ENCODE measurements around the gene FNDC5.
A peak's percentile ranks its signal among the peaks of the same experiment; 100 is the strongest.

Gene FNDC5

DNA sequence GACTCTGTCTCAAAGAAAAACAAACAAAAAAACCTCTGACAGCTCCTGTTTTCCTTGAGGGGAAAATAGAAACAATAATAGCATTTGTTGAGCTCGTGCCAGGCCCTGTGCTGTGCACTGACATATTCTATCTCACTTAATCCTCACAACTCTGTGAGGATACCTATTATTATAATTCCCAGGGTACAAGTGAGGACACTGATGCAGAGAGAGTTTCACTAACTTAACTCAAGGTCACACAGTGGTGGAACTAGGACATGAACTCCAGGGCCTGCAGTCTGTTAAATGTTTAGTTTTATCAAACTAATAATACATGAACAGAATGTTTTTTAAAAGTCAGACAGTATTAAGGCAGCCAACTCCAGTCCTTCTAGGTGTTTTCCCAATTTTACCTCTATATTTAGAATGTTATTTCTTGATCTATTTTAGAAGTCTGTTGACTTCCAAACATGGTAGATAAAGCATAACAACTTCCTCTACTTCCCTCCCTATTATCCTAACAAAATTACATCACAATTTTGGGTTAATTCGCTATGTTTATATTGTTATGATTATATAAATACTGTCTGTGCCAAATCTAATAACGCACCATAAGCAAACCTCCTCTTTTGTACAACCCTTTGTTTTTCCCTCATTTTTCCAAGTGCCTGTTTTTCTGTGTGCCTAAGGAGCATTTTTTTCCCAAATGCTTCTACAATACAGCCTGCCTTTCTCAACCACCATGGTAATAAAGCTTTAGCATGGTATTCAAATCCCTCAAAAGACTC is 4.9 kb downstream of the FNDC5 start:
- Histone ChIP-seq H3K27ac (ENCODE audit: insufficient read depth, low read depth, low read length, poor library complexity, severe bottlenecking) (peak overlapping the region; percentile 40), H3K9me3 (ENCODE audit: control insufficient read depth, low read length) (no peaks in the 10 kb centered on the region), H3K4me3 (ENCODE audit: insufficient read depth, low read depth, low read length) (no peak overlapping the region), H3K4me1 (ENCODE audit: control insufficient read depth, insufficient read depth, low read length) (peaks cover 20% of the 10 kb centered on the region), H3K27me3 (ENCODE audit: control insufficient read depth, insufficient read depth, low read length, poor library complexity, severe bottlenecking) (peaks cover 11% of the 10 kb centered on the region), H3K36me3 (ENCODE audit: control insufficient read depth, insufficient read depth, low read length) (peaks cover 10% of the 10 kb centered on the region)
- WGBS, 2 experiments: 94 to 98% methylated on average over 2 of the region's 3 CpGs

DNA sequence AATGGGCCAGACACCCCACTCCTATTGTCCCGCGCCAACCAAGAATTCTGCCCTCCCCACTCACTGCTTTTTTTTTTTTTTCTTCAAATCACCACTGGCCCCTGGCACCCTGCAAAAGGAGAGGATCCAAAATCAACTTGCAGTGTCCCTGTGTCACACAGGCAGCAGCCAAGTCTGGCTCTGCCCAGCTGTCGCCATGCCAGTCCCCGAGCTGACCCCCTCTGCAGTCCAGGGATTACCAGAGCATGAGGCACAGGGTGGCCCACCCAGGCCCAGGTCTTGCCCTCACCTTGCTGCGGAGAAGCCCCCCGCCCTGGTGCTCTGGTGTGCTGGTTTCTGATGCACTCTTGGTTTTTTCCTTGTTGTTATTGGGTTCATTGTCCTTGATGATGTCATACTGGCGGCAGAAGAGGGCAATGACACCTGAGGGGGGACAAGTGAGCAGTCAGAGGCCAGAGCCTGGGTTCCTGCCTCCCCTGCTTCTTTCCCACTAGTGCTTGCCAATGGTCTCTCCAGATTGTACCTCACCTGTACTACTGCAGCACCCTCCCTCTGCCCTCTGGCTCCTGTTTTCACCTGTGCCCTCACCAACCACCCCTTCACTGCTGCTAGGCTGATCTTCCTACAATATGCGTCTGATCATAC is 6.2 kb downstream of the FNDC5 start:
- peak overlapping the region; percentile 20 for H3K27ac ChIP-seq (ENCODE audit: insufficient read depth, low read depth, low read length, poor library complexity, severe bottlenecking)
- H3K4me1 ChIP-seq (ENCODE audit: control insufficient read depth, insufficient read depth, low read length): peaks cover 11% of the 10 kb centered on the region
- H3K36me3 ChIP-seq (ENCODE audit: control insufficient read depth, insufficient read depth, low read length): peaks cover 10% of the 10 kb centered on the region
- H3K4me3 ChIP-seq (ENCODE audit: insufficient read depth, low read depth, low read length): no peak overlapping the region
- WGBS, 2 experiments: 92 to 96% methylated on average over 8 of the region's 8 CpGs
- peaks cover 2% of the 10 kb centered on the region for H3K27me3 ChIP-seq (ENCODE audit: control insufficient read depth, insufficient read depth, low read length, poor library complexity, severe bottlenecking)
- H3K9me3 ChIP-seq (ENCODE audit: control insufficient read depth, low read length): no peaks in the 10 kb centered on the region

DNA sequence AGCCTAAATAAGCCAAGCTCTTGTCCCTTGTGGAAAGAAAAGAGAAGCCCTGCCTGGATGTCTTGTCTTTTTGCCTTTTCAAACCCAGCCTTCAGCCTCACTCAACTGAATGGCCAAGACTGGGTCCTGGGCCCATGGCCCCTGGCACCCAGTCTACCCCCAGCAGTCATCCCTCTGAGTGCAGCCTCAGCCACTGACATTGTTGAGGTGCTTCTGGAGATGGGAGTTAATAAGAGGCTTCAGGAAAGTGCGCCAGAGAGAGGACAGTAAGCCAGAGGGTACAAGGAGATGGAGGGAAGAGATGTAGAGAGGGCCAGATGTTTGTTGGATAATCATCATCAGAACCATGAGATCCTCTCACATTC is 6.8 kb downstream of the FNDC5 start:
- Histone ChIP-seq H3K4me1 (ENCODE audit: control insufficient read depth, insufficient read depth, low read length) (peaks cover 11% of the 10 kb centered on the region), H3K9me3 (ENCODE audit: control insufficient read depth, low read length) (no peaks in the 10 kb centered on the region), H3K27ac (ENCODE audit: insufficient read depth, low read depth, low read length, poor library complexity, severe bottlenecking) (no peak overlapping the region), H3K36me3 (ENCODE audit: control insufficient read depth, insufficient read depth, low read length) (peaks cover 10% of the 10 kb centered on the region), H3K27me3 (ENCODE audit: control insufficient read depth, insufficient read depth, low read length, poor library complexity, severe bottlenecking) (no peaks in the 10 kb centered on the region), H3K4me3 (ENCODE audit: insufficient read depth, low read depth, low read length) (no peak overlapping the region)
- WGBS, 2 experiments: 94 to 100% methylated on average over 1 of the region's 1 CpG

DNA sequence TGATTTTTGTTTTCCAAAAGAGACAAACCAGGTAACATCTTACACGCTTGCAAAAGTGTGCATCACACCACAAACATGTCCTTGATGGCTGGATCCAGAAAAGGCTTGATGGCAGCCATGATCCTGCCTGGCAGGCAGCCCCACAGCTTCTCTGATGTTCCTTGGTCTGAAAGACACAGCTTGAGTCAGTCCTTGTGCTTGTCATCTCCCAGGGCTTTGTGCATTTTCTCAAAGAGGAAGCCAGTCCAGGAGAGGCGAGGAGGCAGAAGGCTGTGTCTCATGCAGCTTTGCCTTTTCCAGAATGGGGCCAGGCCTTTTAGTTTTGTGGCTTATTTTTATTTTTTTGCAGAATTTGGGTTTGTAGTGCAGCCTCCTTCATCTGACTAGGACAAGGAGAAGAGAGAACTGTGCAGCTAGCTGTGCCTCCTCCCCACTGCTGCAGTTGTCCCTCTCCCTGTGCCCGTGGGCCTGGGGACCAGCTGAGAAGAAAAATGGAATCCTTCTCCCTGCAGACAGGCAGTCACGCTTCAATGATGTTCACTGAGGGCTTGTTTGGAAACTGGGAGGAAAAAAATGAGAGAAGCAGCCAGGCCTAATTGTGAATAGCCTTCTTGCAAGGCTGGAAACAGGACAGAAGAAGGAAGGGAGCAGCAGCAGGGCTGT is 7.4 kb downstream of the FNDC5 start:
- no peaks in the 10 kb centered on the region for H3K9me3 ChIP-seq (ENCODE audit: control insufficient read depth, low read length)
- H3K36me3 ChIP-seq (ENCODE audit: control insufficient read depth, insufficient read depth, low read length): peaks cover 10% of the 10 kb centered on the region
- 78 to 86% methylated on average over 4 of the region's 4 CpGs for WGBS, 2 experiments
- H3K27me3 ChIP-seq (ENCODE audit: control insufficient read depth, insufficient read depth, low read length, poor library complexity, severe bottlenecking): no peaks in the 10 kb centered on the region
- no peak overlapping the region for H3K27ac ChIP-seq (ENCODE audit: insufficient read depth, low read depth, low read length, poor library complexity, severe bottlenecking)
- H3K4me3 ChIP-seq (ENCODE audit: insufficient read depth, low read depth, low read length): no peak overlapping the region
- H3K4me1 ChIP-seq (ENCODE audit: control insufficient read depth, insufficient read depth, low read length): peaks cover 11% of the 10 kb centered on the region

DNA sequence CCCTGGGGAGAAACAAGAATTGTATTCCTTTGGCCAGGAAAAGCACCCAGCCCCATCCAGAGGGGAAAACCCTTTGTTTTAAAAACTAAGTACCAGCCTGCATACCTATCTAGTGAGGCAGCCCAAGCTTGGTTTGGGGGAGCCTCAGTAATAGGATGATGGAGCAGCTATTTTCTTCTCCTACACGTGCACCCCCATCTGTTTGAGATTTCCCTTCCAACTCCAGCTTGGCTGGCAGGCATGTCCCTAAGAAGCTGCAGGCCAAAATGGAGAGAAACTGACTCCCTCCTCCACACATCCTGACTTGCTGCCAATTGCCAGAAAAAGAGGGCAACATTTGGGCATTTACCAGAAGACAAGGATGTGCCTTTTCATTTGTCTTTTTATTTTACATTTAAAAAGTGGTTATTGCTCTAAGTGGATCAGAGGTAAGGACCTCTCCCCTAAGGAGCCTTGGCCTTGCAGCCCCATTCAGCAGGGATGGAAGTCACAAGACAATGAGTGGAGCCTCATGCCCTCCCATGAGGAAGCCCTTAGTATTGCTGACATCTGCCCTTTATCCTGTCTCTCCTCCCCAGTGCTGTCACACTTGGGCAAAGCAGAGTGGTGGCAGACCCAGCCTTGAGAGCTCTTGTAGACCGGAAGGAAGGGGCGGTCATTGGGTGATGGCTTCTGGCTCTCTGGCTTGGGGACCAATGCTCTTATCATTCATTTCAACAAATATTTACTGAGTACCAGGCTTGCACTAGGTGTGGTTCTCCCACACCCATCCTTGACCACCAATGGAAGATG is 8.6 kb downstream of the FNDC5 start:
- WGBS, 2 experiments: 86 to 89% methylated on average over 3 of the region's 3 CpGs
- peaks cover 10% of the 10 kb centered on the region for H3K36me3 ChIP-seq (ENCODE audit: control insufficient read depth, insufficient read depth, low read length)
- no peaks in the 10 kb centered on the region for H3K9me3 ChIP-seq (ENCODE audit: control insufficient read depth, low read length)

GRCh38 chr1:32860566-32860965 is 10.1 kb downstream of the FNDC5 start:
- no peaks in the 10 kb centered on the region for H3K27me3 ChIP-seq (ENCODE audit: control insufficient read depth, insufficient read depth, low read length, poor library complexity, severe bottlenecking)
- H3K36me3 ChIP-seq (ENCODE audit: control insufficient read depth, insufficient read depth, low read length): peaks cover 10% of the 10 kb centered on the region
- H3K4me3 ChIP-seq (ENCODE audit: insufficient read depth, low read depth, low read length): no peak overlapping the region
- no peaks in the 10 kb centered on the region for H3K9me3 ChIP-seq (ENCODE audit: control insufficient read depth, low read length)
- no peak overlapping the region for H3K27ac ChIP-seq (ENCODE audit: insufficient read depth, low read depth, low read length, poor library complexity, severe bottlenecking)
- peaks cover 11% of the 10 kb centered on the region for H3K4me1 ChIP-seq (ENCODE audit: control insufficient read depth, insufficient read depth, low read length)

More for the DNA sequence above, 8.6 kb downstream of the FNDC5 start:
- no peak overlapping the region for H3K27ac ChIP-seq (ENCODE audit: insufficient read depth, low read depth, low read length, poor library complexity, severe bottlenecking)
- H3K4me1 ChIP-seq (ENCODE audit: control insufficient read depth, insufficient read depth, low read length): peaks cover 11% of the 10 kb centered on the region
- H3K4me3 ChIP-seq (ENCODE audit: insufficient read depth, low read depth, low read length): no peak overlapping the region
- no peaks in the 10 kb centered on the region for H3K27me3 ChIP-seq (ENCODE audit: control insufficient read depth, insufficient read depth, low read length, poor library complexity, severe bottlenecking)

DNA sequence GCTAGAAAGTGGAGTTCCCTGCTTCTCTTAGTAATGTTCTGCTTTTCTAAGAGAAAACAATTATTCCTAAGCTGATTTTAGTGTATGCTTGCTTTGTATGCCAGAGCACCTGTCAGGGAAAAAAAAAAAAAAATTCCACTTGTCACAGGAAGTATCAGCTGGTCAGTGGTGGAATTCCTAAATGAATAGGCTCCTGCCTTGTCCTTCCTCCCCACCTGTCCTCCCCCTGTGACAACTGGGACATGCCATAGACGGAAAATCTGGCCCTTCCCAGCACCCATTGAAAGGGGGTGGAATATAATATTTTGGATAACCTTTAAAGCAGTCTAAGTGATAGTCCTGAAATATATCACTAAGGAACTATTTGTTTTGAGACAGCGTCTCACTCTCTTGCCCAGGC is 10.8 kb downstream of the FNDC5 start:
- Histone ChIP-seq H3K27ac (ENCODE audit: insufficient read depth, low read depth, low read length, poor library complexity, severe bottlenecking) (no peak overlapping the region), H3K36me3 (ENCODE audit: control insufficient read depth, insufficient read depth, low read length) (peaks cover 14% of the 10 kb centered on the region), H3K4me1 (ENCODE audit: control insufficient read depth, insufficient read depth, low read length) (peaks cover 11% of the 10 kb centered on the region), H3K27me3 (ENCODE audit: control insufficient read depth, insufficient read depth, low read length, poor library complexity, severe bottlenecking) (no peaks in the 10 kb centered on the region), H3K9me3 (ENCODE audit: control insufficient read depth, low read length) (no peaks in the 10 kb centered on the region), H3K4me3 (ENCODE audit: insufficient read depth, low read depth, low read length) (no peak overlapping the region)
- WGBS, 2 experiments: 95 to 99% methylated on average over 2 of the region's 2 CpGs

- H3K27me3 ChIP-seq (ENCODE audit: control insufficient read depth, insufficient read depth, low read length, poor library complexity, severe bottlenecking): no peaks in the 10 kb centered on the region
- peaks cover 17% of the 10 kb centered on the region for H3K36me3 ChIP-seq (ENCODE audit: control insufficient read depth, insufficient read depth, low read length)
- no peak overlapping the region for H3K27ac ChIP-seq (ENCODE audit: insufficient read depth, low read depth, low read length, poor library complexity, severe bottlenecking)
- no peak overlapping the region for H3K4me3 ChIP-seq (ENCODE audit: insufficient read depth, low read depth, low read length)
- WGBS, 2 experiments: 91 to 94% methylated on average over 7 of the region's 7 CpGs
- H3K9me3 ChIP-seq (ENCODE audit: control insufficient read depth, low read length): no peaks in the 10 kb centered on the region
- peaks cover 7% of the 10 kb centered on the region for H3K4me1 ChIP-seq (ENCODE audit: control insufficient read depth, insufficient read depth, low read length)
Observed at GRCh38 chr1:32858791-32859190, 11.9 kb downstream of the FNDC5 start.

- Histone ChIP-seq H3K4me3 (ENCODE audit: insufficient read depth, low read depth, low read length) (no peak overlapping the region), H3K4me1 (ENCODE audit: control insufficient read depth, insufficient read depth, low read length) (peaks cover under 1% of the 10 kb centered on the region), H3K27ac (ENCODE audit: insufficient read depth, low read depth, low read length, poor library complexity, severe bottlenecking) (no peak overlapping the region), H3K9me3 (ENCODE audit: control insufficient read depth, low read length) (no peaks in the 10 kb centered on the region), H3K27me3 (ENCODE audit: control insufficient read depth, insufficient read depth, low read length, poor library complexity, severe bottlenecking) (no peaks in the 10 kb centered on the region), H3K36me3 (ENCODE audit: control insufficient read depth, insufficient read depth, low read length) (peaks cover 19% of the 10 kb centered on the region)
- WGBS, 2 experiments: 93 to 94% methylated on average over 2 of the region's 2 CpGs
Observed at GRCh38 chr1:32858136-32858535, 12.6 kb downstream of the FNDC5 start.
